Measurements from ENCODE around the gene PPM1H.

The PPM1H gene

DNA sequence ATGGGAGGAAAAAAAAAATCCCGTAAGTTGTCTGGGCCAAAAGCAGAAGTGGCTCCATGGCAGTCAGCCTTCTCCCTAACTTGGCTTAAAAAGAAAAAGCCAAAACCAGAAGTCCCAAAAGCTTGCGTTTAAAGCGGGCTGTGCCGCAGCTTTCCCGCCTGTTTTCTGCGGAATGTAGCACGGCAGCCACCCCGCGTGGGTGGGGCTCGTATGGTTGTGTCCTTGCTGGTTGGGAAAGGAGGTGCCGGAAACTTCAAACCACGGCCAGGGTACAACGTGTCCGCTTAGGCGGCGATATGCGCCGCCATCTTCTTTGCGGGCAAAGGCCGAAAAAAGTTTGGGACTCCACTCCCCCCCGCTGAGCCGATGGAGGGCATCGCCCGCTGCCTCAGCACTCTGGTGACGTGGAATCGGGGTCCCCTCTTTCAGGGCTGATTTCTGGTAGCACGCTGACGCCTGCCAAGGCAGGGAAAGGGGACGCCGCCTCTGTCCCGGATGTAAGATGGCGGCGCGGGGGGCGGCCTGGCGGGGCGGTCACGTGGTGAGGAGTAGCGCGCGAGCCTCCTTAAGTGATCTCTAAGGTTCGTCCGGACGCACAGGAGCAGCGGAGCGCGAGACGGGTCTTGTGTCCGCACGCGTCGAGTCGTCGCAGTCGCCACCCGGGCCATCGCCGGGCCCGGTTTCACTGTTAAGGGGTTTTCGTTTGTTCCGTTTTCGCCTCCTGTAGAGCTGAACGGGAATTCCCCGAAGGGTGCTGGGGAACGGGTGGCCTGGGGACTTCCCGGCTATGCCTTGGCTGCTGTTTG lies 332.5 kb downstream of the PPM1H start:
- peak; percentile 97 for DNase-seq (ENCODE audit: low read depth)
- H3K4me3 ChIP-seq (ENCODE audit: low read depth, low read length) = peak overlapping the region; percentile 86
- TF ChIP-seq, protein P1, sequence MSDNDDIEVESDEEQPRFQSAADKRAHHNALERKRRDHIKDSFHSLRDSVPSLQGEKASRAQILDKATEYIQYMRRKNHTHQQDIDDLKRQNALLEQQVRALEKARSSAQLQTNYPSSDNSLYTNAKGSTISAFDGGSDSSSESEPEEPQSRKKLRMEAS (IDR thresholded peaks at IDR 0.05; ENCODE audit: low read depth, low read length) = peak; percentile 92
- TF ChIP-seq, protein P2, sequence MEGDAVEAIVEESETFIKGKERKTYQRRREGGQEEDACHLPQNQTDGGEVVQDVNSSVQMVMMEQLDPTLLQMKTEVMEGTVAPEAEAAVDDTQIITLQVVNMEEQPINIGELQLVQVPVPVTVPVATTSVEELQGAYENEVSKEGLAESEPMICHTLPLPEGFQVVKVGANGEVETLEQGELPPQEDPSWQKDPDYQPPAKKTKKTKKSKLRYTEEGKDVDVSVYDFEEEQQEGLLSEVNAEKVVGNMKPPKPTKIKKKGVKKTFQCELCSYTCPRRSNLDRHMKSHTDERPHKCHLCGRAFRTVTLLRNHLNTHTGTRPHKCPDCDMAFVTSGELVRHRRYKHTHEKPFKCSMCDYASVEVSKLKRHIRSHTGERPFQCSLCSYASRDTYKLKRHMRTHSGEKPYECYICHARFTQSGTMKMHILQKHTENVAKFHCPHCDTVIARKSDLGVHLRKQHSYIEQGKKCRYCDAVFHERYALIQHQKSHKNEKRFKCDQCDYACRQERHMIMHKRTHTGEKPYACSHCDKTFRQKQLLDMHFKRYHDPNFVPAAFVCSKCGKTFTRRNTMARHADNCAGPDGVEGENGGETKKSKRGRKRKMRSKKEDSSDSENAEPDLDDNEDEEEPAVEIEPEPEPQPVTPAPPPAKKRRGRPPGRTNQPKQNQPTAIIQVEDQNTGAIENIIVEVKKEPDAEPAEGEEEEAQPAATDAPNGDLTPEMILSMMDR (IDR thresholded peaks at IDR 0.05; ENCODE audit: low read depth, low read length) = no peak
- peak; percentile 68 for TF ChIP-seq MYC (IDR thresholded peaks at IDR 0.05; ENCODE audit: low read depth, low read length)
- peak; percentile 50 for TF ChIP-seq POLR2A (IDR thresholded peaks at IDR 0.05; ENCODE audit: extremely low read depth, insufficient read length)

DNA sequence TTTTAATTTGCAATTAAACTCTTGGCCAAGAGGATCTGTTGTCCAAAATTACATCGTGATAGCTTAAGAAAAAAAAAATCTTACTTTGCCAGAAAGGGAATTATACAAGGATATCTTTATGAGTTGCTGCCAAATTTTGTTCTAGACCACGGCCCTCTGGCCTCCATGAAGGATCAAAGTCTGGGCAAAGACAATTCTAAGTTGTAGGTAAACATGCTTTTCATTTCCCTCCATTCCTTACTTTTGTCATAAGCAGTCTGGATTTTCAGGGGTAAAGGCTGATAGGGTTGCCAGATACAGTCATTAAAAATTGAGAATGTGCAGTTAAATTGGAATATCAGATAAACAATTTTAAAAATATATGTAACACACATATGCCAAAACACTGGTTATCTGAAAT lies 333.2 kb downstream of the PPM1H start:
- peak overlapping the region; percentile 86 for H3K4me3 ChIP-seq (ENCODE audit: low read depth, low read length)
- TF ChIP-seq, protein P1 (IDR thresholded peaks at IDR 0.05; ENCODE audit: low read depth, low read length) = no peak
- TF ChIP-seq MYC (IDR thresholded peaks at IDR 0.05; ENCODE audit: low read depth, low read length) (no peak), POLR2A (IDR thresholded peaks at IDR 0.05; ENCODE audit: extremely low read depth, insufficient read length) (no peak)
- TF ChIP-seq, protein P2 (IDR thresholded peaks at IDR 0.05; ENCODE audit: low read depth, low read length) = no peak
- peak; percentile 34 for DNase-seq (ENCODE audit: low read depth)

DNA sequence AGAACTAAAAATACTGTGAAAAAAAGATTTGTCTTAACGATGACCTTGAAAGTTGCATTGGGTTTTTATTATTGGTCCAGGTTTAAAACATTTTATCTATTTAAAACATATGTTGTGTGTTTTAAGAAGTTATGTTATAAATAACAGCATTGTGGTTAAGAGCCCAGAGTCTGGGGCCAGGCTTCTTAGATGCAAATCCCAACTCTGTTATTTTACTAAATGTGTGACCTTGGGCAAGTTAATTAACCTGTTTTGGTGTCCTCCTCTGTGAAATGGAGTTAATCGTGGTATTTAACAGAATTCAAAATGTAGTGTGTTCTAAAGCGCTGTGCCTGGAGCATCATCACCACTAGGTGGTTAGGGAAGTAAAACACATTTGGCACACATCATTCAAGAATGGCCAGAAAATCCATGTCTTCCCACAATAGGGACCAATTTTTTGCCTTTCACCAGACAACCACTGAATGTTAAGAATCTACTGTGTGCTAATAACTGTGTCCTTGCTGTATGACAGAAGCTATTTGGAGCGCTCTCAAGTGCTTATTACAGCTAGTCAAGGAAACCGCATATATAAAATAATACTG lies 335.0 kb downstream of the PPM1H start:
- H3K4me3 ChIP-seq (ENCODE audit: low read depth, low read length) = no peak overlapping the region
- DNase-seq (ENCODE audit: low read depth) = peak; percentile 21
- TF ChIP-seq, protein P2 (IDR thresholded peaks at IDR 0.05; ENCODE audit: low read depth, low read length) = peak; percentile 11
- TF ChIP-seq POLR2A (IDR thresholded peaks at IDR 0.05; ENCODE audit: extremely low read depth, insufficient read length) = no peak

- TF ChIP-seq, protein P2 (IDR thresholded peaks at IDR 0.05; ENCODE audit: low read depth, low read length) = no peak
- TF ChIP-seq, protein P1 (IDR thresholded peaks at IDR 0.05; ENCODE audit: low read depth, low read length) = no peak
- TF ChIP-seq MYC (IDR thresholded peaks at IDR 0.05; ENCODE audit: low read depth, low read length) = no peak
- TF ChIP-seq POLR2A (IDR thresholded peaks at IDR 0.05; ENCODE audit: extremely low read depth, insufficient read length) = no peak
- no peak for DNase-seq (ENCODE audit: low read depth)
- H3K4me3 ChIP-seq (ENCODE audit: low read depth, low read length) = no peak overlapping the region
Measured at GRCh38 chr12:62598846-62599245, 336.1 kb downstream of the PPM1H start.

DNA sequence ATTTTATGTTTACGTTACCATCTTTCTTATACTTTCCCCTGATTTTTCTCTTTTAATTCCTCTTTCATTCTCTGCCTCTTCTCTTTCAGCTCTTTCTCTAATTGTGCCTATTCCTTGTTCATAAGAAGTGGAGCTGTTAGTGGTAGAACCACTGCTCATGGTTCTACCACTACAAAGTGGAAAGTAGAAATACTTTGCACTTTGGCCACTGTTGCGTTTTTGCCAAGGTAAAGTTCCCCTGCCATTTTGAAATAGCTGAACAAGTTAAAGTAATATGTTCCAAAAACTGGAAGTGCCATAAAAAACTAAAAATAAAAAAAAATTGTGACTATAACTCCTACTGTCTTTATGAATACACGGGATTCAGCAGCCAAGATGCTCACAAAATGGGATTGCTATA lies 337.7 kb downstream of the PPM1H start:
- TF ChIP-seq POLR2A (IDR thresholded peaks at IDR 0.05; ENCODE audit: extremely low read depth, insufficient read length) (no peak), MYC (IDR thresholded peaks at IDR 0.05; ENCODE audit: low read depth, low read length) (no peak)
- TF ChIP-seq, protein P2 (IDR thresholded peaks at IDR 0.05; ENCODE audit: low read depth, low read length) = no peak
- TF ChIP-seq, protein P1 (IDR thresholded peaks at IDR 0.05; ENCODE audit: low read depth, low read length) = no peak
- no peak overlapping the region for H3K4me3 ChIP-seq (ENCODE audit: low read depth, low read length)
- DNase-seq (ENCODE audit: low read depth) = no peak
